HCT116 (cell line): Measurements from ENCODE around the gene NPHP3.

Experiments used
- ELF1 ChIP-seq: IDR thresholded peaks from 2 replicates; pipeline ENCODE4 v1.6.1; 2012; ENCODE audit warnings: low read depth, borderline replicate concordance
- POLR2AphosphoS5 ChIP-seq: IDR thresholded peaks from 2 replicates; pipeline ENCODE4 v1.6.1; 2011; ENCODE audit warnings: mild to moderate bottlenecking, low read depth, low read length, moderate library complexity
- RAD21 ChIP-seq: IDR thresholded peaks from 2 replicates; pipeline ENCODE4 v1.6.1; 2012; ENCODE audit warnings: low read depth, mild to moderate bottlenecking
- SP1 ChIP-seq: IDR thresholded peaks from 2 replicates; pipeline ENCODE4 v1.6.1; 2012; ENCODE audit warnings: low read depth
- TF ChIP-seq, protein P1 (sequence below): IDR thresholded peaks from 2 replicates; pipeline ENCODE4 v1.6.1; 2012
- TF ChIP-seq, protein P2 (sequence below), 3 experiments: fragments of 200-600 bp in 1 of 3; sonication (generic) in 1 of 3; IDR thresholded peaks in 2 of 3; conservative IDR thresholded peaks in 1 of 3; 2 replicates each; pipeline ENCODE4 v1.5.1; 2012 to 2017; ENCODE audit warnings: low read depth in 2 of 3, low read length in 2 of 3, antibody characterized with exemption in 1 of 3, borderline replicate concordance in 1 of 3, control low read depth in 1 of 3, mild to moderate bottlenecking in 1 of 3, mixed read lengths in 1 of 3, mixed run types in 1 of 3, moderate library complexity in 1 of 3; ENCODE audit not compliant: insufficient read depth in 1 of 3
- TF ChIP-seq, protein P3 (sequence below): IDR thresholded peaks from 2 replicates; pipeline ENCODE4 v1.6.1; 2011; ENCODE audit warnings: mild to moderate bottlenecking, low read length, moderate library complexity; ENCODE audit not compliant: insufficient replicate concordance; ENCODE audit errors: extremely low read depth

DNA sequence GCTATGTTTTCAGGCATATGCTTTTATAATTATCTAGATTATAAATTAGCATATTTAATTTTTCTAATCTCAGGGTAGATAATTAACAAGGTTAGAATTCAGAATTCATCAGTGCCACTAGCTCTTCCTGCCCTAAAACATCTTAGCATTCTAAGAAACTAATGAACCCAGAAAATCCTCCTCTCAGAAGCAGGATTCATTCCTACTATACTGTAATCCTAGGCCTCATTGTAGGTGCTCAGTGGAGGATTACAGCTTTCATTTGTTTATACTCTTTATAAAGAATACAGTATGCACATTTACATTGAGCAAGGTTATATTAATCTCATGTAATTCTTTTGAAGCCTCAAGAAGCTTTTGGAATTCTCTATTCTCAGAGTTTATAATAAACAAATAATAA is 83.5 kb downstream of the NPHP3 start:
- TF ChIP-seq RAD21 (no peak), SP1 (no peak), POLR2AphosphoS5 (no peak), ELF1 (no peak)
- TF ChIP-seq, protein P1, sequence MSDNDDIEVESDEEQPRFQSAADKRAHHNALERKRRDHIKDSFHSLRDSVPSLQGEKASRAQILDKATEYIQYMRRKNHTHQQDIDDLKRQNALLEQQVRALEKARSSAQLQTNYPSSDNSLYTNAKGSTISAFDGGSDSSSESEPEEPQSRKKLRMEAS = no peak
- TF ChIP-seq, protein P2, sequence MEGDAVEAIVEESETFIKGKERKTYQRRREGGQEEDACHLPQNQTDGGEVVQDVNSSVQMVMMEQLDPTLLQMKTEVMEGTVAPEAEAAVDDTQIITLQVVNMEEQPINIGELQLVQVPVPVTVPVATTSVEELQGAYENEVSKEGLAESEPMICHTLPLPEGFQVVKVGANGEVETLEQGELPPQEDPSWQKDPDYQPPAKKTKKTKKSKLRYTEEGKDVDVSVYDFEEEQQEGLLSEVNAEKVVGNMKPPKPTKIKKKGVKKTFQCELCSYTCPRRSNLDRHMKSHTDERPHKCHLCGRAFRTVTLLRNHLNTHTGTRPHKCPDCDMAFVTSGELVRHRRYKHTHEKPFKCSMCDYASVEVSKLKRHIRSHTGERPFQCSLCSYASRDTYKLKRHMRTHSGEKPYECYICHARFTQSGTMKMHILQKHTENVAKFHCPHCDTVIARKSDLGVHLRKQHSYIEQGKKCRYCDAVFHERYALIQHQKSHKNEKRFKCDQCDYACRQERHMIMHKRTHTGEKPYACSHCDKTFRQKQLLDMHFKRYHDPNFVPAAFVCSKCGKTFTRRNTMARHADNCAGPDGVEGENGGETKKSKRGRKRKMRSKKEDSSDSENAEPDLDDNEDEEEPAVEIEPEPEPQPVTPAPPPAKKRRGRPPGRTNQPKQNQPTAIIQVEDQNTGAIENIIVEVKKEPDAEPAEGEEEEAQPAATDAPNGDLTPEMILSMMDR (IDR thresholded peaks at IDR 0.05 in 2 of 3, conservative IDR thresholded peaks at IDR 0.05 in 1 of 3; ENCODE audit: borderline replicate concordance in 1 of 3, insufficient read depth in 1 of 3, low read depth in 2 of 3, low read length in 2 of 3) = no peak
- TF ChIP-seq, protein P3, sequence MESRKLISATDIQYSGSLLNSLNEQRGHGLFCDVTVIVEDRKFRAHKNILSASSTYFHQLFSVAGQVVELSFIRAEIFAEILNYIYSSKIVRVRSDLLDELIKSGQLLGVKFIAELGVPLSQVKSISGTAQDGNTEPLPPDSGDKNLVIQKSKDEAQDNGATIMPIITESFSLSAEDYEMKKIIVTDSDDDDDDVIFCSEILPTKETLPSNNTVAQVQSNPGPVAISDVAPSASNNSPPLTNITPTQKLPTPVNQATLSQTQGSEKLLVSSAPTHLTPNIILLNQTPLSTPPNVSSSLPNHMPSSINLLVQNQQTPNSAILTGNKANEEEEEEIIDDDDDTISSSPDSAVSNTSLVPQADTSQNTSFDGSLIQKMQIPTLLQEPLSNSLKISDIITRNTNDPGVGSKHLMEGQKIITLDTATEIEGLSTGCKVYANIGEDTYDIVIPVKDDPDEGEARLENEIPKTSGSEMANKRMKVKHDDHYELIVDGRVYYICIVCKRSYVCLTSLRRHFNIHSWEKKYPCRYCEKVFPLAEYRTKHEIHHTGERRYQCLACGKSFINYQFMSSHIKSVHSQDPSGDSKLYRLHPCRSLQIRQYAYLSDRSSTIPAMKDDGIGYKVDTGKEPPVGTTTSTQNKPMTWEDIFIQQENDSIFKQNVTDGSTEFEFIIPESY = no peak
